Measurements from ENCODE around the gene AP4E1.
"Not testable (repeated sequence)": the region's sequence is repeated elsewhere in the genome, so short reads cannot be mapped to it uniquely, and the experiment has no call there.

The AP4E1 gene

GRCh38 chr15:51030649-51031316 is 122.3 kb downstream of the AP4E1 start:
- H3K9me3 Mint-ChIP-seq: peaks cover 18% of the 10 kb centered on the region
- H3K36me3 Mint-ChIP-seq (ENCODE audit: low read depth): no peaks in the 10 kb centered on the region
- no peaks in the 10 kb centered on the region for H3K4me1 Mint-ChIP-seq
- H3K27ac Mint-ChIP-seq: no peak overlapping the region
- no peak overlapping the region for H3K4me3 Mint-ChIP-seq
- no peak for TF ChIP-seq CTCF (IDR thresholded peaks at IDR 0.05; ENCODE audit: unreplicated experiment in 3 of 3)
- no peaks in the 10 kb centered on the region for H3K27me3 Mint-ChIP-seq (ENCODE audit: low read depth)

GRCh38 chr15:51037474-51037873 is 129.0 kb downstream of the AP4E1 start:
- H3K27ac Mint-ChIP-seq; H3K36me3 Mint-ChIP-seq (ENCODE audit: low read depth); H3K4me1 Mint-ChIP-seq; H3K27me3 Mint-ChIP-seq (ENCODE audit: low read depth): not testable (repeated sequence)
- Mint-ChIP-seq H3K4me3 (peak overlapping the region; percentile 19 to 48 (median 23)), H3K9me3 (peaks cover 11% of the 10 kb centered on the region)

- Mint-ChIP-seq H3K36me3 (ENCODE audit: low read depth) (peaks cover 9% of the 10 kb centered on the region), H3K9me3 (peaks cover 11% of the 10 kb centered on the region), H3K27ac (no peak overlapping the region), H3K4me1 (no peaks in the 10 kb centered on the region), H3K27me3 (ENCODE audit: low read depth) (peaks cover 4% of the 10 kb centered on the region), H3K4me3 (peak overlapping the region in 1 of 3 experiments; percentile 23)
- no peak for TF ChIP-seq CTCF (IDR thresholded peaks at IDR 0.05; ENCODE audit: unreplicated experiment in 3 of 3)
Observed at GRCh38 chr15:51038162-51038973, 129.9 kb downstream of the AP4E1 start.

GRCh38 chr15:51038974-51039319 is 130.5 kb downstream of the AP4E1 start:
- H3K9me3 Mint-ChIP-seq: peaks cover 11% of the 10 kb centered on the region

GRCh38 chr15:51044037-51044727 is 135.7 kb downstream of the AP4E1 start:
- Mint-ChIP-seq H3K4me3 (no peak overlapping the region), H3K36me3 (ENCODE audit: low read depth) (no peaks in the 10 kb centered on the region), H3K4me1 (peaks cover 25% of the 10 kb centered on the region), H3K9me3 (no peaks in the 10 kb centered on the region), H3K27me3 (ENCODE audit: low read depth) (peaks cover 7% of the 10 kb centered on the region), H3K27ac (peak overlapping the region in 2 of 3 experiments; percentile 4 to 13)
- no peak for TF ChIP-seq CTCF (IDR thresholded peaks at IDR 0.05; ENCODE audit: unreplicated experiment in 3 of 3)

More at GRCh38 chr15:51038974-51039319, 130.5 kb downstream of the AP4E1 start:
- Mint-ChIP-seq H3K27me3 (ENCODE audit: low read depth) (peaks cover 4% of the 10 kb centered on the region), H3K27ac (no peak overlapping the region), H3K4me1 (no peaks in the 10 kb centered on the region), H3K4me3 (no peak overlapping the region), H3K36me3 (ENCODE audit: low read depth) (peaks cover 9% of the 10 kb centered on the region)
- no peak for TF ChIP-seq CTCF (IDR thresholded peaks at IDR 0.05; ENCODE audit: unreplicated experiment in 3 of 3)

- no peaks in the 10 kb centered on the region for H3K36me3 Mint-ChIP-seq (ENCODE audit: low read depth)
- H3K9me3 Mint-ChIP-seq: no peaks in the 10 kb centered on the region
- H3K4me1 Mint-ChIP-seq: peaks cover 25% of the 10 kb centered on the region
- H3K4me3 Mint-ChIP-seq: no peak overlapping the region
- H3K27ac Mint-ChIP-seq: peak overlapping the region in 1 of 3 experiments; percentile 92
- peaks cover 7% of the 10 kb centered on the region for H3K27me3 Mint-ChIP-seq (ENCODE audit: low read depth)
- no peak for TF ChIP-seq CTCF (IDR thresholded peaks at IDR 0.05; ENCODE audit: unreplicated experiment in 3 of 3)
Observed at GRCh38 chr15:51046016-51046415, 137.5 kb downstream of the AP4E1 start.
